ENCODE measurements around the gene OR10D3. TPM values are rescaled to one million over a fixed set of nuclear protein-coding genes. Genes with fewer than 3 reads are reported as not detected.

Gene OR10D3
- total and polyA plus RNA-seq, 2 donors (not counting 1 experiment from before 2014, with no cell fraction given): not detected

DNA sequence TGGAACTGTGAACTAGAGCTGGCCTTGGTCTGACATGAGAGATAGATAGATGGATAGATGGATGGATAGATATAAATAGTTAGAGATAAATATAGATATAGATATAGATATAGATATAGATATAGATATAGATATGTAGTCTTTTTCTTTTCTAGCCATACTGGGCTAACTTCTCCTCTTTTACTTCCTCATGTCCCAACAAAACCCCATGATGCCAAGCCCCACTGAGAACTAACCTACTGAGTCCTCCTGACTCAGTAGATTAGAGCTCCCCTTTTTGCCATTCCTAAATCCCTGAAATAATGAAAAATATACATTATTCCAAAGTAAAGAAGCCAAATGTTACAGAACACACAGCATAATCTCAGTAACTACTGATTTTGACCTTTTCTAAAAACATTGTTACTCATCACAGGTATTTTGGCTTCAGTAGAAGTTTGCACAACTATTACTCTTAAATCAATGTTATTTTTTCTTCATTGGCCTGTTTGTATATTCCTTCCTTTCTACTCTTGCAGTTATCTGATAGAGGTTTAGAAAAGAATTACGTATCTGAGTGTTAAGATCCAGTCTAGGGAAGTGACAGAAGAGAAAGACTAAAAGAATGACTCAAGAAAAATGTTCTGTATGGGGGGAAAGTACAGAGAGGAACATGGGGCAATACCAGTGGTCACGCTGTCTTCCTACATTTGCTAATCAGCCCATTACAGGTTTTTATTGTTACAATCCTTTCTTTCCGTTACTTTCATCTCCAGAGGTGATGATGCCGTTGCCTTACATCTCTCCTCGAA lies 6.0 kb upstream of the OR10D3 start:
- Histone ChIP-seq H2AFZ (ENCODE audit: insufficient read depth, low read depth, low read length, poor library complexity, severe bottlenecking) (no peak overlapping the region), H3K4me3 (ENCODE audit: control extremely low read depth in 1 of 5, extremely low read depth in 1 of 5, insufficient read depth in 1 of 5, low read depth in 2 of 5, low read length in 4 of 5) (no peak overlapping the region), H3K9me3 (ENCODE audit: control extremely low read depth in 1 of 3, control insufficient read depth in 2 of 3, insufficient read depth in 1 of 3, low read length in 2 of 3) (no peaks in the 10 kb centered on the region), H3K79me2 (ENCODE audit: control insufficient read depth, insufficient read depth, low read length) (no peaks in the 10 kb centered on the region), H3K27ac (ENCODE audit: low read length in 2 of 2) (no peak overlapping the region), H3K4me2 (replicated peaks; ENCODE audit: low read depth, low read length, poor library complexity, severe bottlenecking) (no peak overlapping the region), H4K20me1 (ENCODE audit: control insufficient read depth, insufficient read depth, low read length, poor library complexity, severe bottlenecking) (no peaks in the 10 kb centered on the region), H3K9ac (ENCODE audit: low read length) (no peak overlapping the region), H3K4me1 (ENCODE audit: control insufficient read depth in 2 of 2, insufficient read depth in 2 of 2, low read length in 2 of 2) (no peaks in the 10 kb centered on the region), H3K36me3 (replicated peaks in 1 of 2; ENCODE audit: control extremely low read depth in 1 of 2, control insufficient read depth in 1 of 2, extremely low read depth in 1 of 2, insufficient read depth in 2 of 2, low read length in 1 of 2) (no peaks in the 10 kb centered on the region), H3K27me3 (replicated peaks in 1 of 4; ENCODE audit: control extremely low read depth in 1 of 4, control insufficient read depth in 3 of 4, insufficient read depth in 4 of 4, low read length in 3 of 4) (no peaks in the 10 kb centered on the region)
- H3K4me3 Mint-ChIP-seq: no peak overlapping the region
- H3K9me3 Mint-ChIP-seq (ENCODE audit: insufficient read depth): no peaks in the 10 kb centered on the region
- intact Hi-C loops (cut with micrococcal nuclease): no loop called here
- ChIA-PET POLR2A (no interaction called here), CTCF (interaction anchor here (0.6 kb wide), 1 partner anchor 665 kb away, joined by 6 read pairs; no protein-coding TSS in a partner anchor)
- H3K4me1 Mint-ChIP-seq: no peaks in the 10 kb centered on the region
- DNase-seq (no peak), ATAC-seq (ENCODE audit: low read depth) (no peak)
- TF ChIP-seq EZH2 (IDR thresholded peaks at IDR 0.05; ENCODE audit: borderline replicate concordance, insufficient read depth, low read depth, low read length, poor library complexity, severe bottlenecking): no peak
- no peak for TF ChIP-seq CTCF (IDR thresholded peaks at IDR 0.05)
- H3K27ac Mint-ChIP-seq: no peak overlapping the region
- 73% methylated on average over 3 of the region's 5 CpGs for WGBS (ENCODE audit: insufficient coverage)
- peaks cover 2% of the 10 kb centered on the region for H3K27me3 Mint-ChIP-seq

- H3K27me3 ChIP-seq (replicated peaks in 1 of 4; ENCODE audit: control extremely low read depth in 1 of 4, control insufficient read depth in 3 of 4, insufficient read depth in 4 of 4, low read length in 3 of 4): no peaks in the 10 kb centered on the region
- no peak overlapping the region for H3K4me2 ChIP-seq (replicated peaks; ENCODE audit: low read depth, low read length, poor library complexity, severe bottlenecking)
- no peak for DNase-seq
- POLR2A ChIA-PET: no interaction called here
- H3K9me3 ChIP-seq (ENCODE audit: control extremely low read depth in 1 of 3, control insufficient read depth in 2 of 3, insufficient read depth in 1 of 3, low read length in 2 of 3): no peaks in the 10 kb centered on the region
- TF ChIP-seq EZH2 (IDR thresholded peaks at IDR 0.05; ENCODE audit: borderline replicate concordance, insufficient read depth, low read depth, low read length, poor library complexity, severe bottlenecking) (no peak), CTCF (IDR thresholded peaks at IDR 0.05) (no peak)
- WGBS (ENCODE audit: insufficient coverage): no CpG with 5 or more reads among the region's 1 CpG
- H3K27ac ChIP-seq (ENCODE audit: low read length in 2 of 2): no peak overlapping the region
- H3K27ac Mint-ChIP-seq: no peak overlapping the region
- H3K4me3 ChIP-seq (ENCODE audit: control extremely low read depth in 1 of 5, extremely low read depth in 1 of 5, insufficient read depth in 1 of 5, low read depth in 2 of 5, low read length in 4 of 5): no peak overlapping the region
- H3K9ac ChIP-seq (ENCODE audit: low read length): no peak overlapping the region
- no peaks in the 10 kb centered on the region for H3K36me3 ChIP-seq (replicated peaks in 1 of 2; ENCODE audit: control extremely low read depth in 1 of 2, control insufficient read depth in 1 of 2, extremely low read depth in 1 of 2, insufficient read depth in 2 of 2, low read length in 1 of 2)
- intact Hi-C loops (cut with micrococcal nuclease): no loop called here
- H3K4me1 Mint-ChIP-seq: no peaks in the 10 kb centered on the region
- CTCF ChIA-PET: no interaction called here
- H4K20me1 ChIP-seq (ENCODE audit: control insufficient read depth, insufficient read depth, low read length, poor library complexity, severe bottlenecking): no peaks in the 10 kb centered on the region
- peaks cover 13% of the 10 kb centered on the region for H3K27me3 Mint-ChIP-seq
- H3K79me2 ChIP-seq (ENCODE audit: control insufficient read depth, insufficient read depth, low read length): no peaks in the 10 kb centered on the region
- no peak for ATAC-seq (ENCODE audit: low read depth)
- H3K4me1 ChIP-seq (ENCODE audit: control insufficient read depth in 2 of 2, insufficient read depth in 2 of 2, low read length in 2 of 2): no peaks in the 10 kb centered on the region
- no peaks in the 10 kb centered on the region for H3K9me3 Mint-ChIP-seq (ENCODE audit: insufficient read depth)
- H2AFZ ChIP-seq (ENCODE audit: insufficient read depth, low read depth, low read length, poor library complexity, severe bottlenecking): no peak overlapping the region
- H3K4me3 Mint-ChIP-seq: no peak overlapping the region
These were observed 3.8 kb upstream of the OR10D3 start for GRCh38 chr11:124179310-124179709.

All from B cell (primary cell).